Measurements from ENCODE around the gene SUSD5.

- no peak for TF ChIP-seq GATA2 (IDR thresholded peaks at IDR 0.05; ENCODE audit: low read depth, low read length)
- TF ChIP-seq GATA3 (IDR thresholded peaks at IDR 0.05; ENCODE audit: low read depth, low read length) = no peak
Observed at GRCh38 chr3:33219175-33219487, 521 bp upstream of the SUSD5 start.
